22Rv1 (cell line): ENCODE data around the gene HDAC10.

Experiments used
- H3K27ac ChIP-seq: fragments of 450-650 bp; 2 replicates; pipeline ENCODE4 v1.5.1; 2017
- CTCF ChIP-seq: fragments of 450-650 bp; IDR thresholded peaks from 2 replicates; pipeline ENCODE4 v1.5.1; 2017; ENCODE audit warnings: mild to moderate bottlenecking
- ZFX ChIP-seq: fragments of 450-650 bp; IDR thresholded peaks from 2 replicates; pipeline ENCODE4 v1.6.1; 2017; ENCODE audit warnings: antibody characterized with exemption, borderline replicate concordance

Gene HDAC10

GRCh38 chr22:50264946-50265669 lies 14.0 kb upstream of the HDAC10 start:
- no peak for TF ChIP-seq ZFX
- no peak for TF ChIP-seq CTCF
- H3K27ac ChIP-seq = peak overlapping the region; percentile 29

GRCh38 chr22:50264104-50264745 lies 13.2 kb upstream of the HDAC10 start:
- H3K27ac ChIP-seq = peak overlapping the region; percentile 29

GRCh38 chr22:50262973-50263617 lies 12.0 kb upstream of the HDAC10 start:
- no peak for TF ChIP-seq CTCF
- TF ChIP-seq ZFX = no peak
- H3K27ac ChIP-seq = peak overlapping the region; percentile 91

More at GRCh38 chr22:50264104-50264745, 13.2 kb upstream of the HDAC10 start:
- no peak for TF ChIP-seq CTCF
- no peak for TF ChIP-seq ZFX

GRCh38 chr22:50262460-50262911 lies 11.4 kb upstream of the HDAC10 start:
- TF ChIP-seq ZFX = no peak
- no peak for TF ChIP-seq CTCF
- peak overlapping the region; percentile 91 for H3K27ac ChIP-seq

- TF ChIP-seq ZFX (no peak), CTCF (no peak)
- H3K27ac ChIP-seq = peak within 1 kb of the TSS; percentile 91
Measured at GRCh38 chr22:50261615-50262459, 10.8 kb upstream of the HDAC10 start, which contains the start of gene MAPK12. Gene MAPK12, minus strand, starts transcription at chr22:50261683. Its CDS starts 174 bp downstream, at chr22:50261509.

- TF ChIP-seq CTCF (no peak), ZFX (no peak)
- H3K27ac ChIP-seq = peak overlapping the region; percentile 91
Measured at GRCh38 chr22:50260801-50261614, 9.9 kb upstream of the HDAC10 start.
